Suppressor macrophage treated with lipopolysaccharide for 1 hour (primary cell): ENCODE measurements around the gene UFD1.

Experiments used
- DNase-seq, 3 donors: peaks; one replicate each; pipeline ENCODE4 v3.0.0-alpha.2; 2020 to 2022

Gene UFD1

DNA sequence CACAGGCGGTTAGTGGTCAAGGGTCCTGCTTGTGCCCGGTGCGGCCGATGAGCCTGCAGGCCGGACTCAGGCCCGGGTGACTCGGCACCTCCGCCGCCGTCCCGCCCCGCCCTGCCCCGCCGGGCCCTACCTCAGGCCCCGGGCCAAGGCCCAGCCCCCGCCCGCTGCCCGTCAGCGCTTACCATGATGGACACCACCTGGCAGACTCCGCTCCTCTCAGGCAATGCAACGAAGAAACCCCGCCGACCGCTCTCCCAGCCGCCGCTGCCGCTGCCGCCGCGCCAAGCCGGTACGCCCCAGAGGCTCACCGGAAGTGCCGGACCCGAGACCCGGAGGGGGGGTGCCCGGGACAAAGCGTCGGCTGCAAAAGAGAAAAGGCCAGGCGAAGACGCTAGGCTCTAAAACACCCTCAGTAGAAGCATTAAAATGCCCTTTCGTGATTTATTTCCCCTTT lies at the start of gene UFD1:
UFD1 (minus strand) TSS at position 293 of the 454 bp plus-strand sequence; CDS start at position 185, 108 bp downstream.
- DNase-seq = peak; percentile 75 to 89 (median 81)

- no peak for DNase-seq
These were observed 48.9 kb upstream of the UFD1 start for GRCh38 chr22:19527861-19528417.

GRCh38 chr22:19527321-19527721 lies 48.3 kb upstream of the UFD1 start:
- no peak for DNase-seq

GRCh38 chr22:19526702-19527111 lies 47.7 kb upstream of the UFD1 start:
- no peak for DNase-seq

DNA sequence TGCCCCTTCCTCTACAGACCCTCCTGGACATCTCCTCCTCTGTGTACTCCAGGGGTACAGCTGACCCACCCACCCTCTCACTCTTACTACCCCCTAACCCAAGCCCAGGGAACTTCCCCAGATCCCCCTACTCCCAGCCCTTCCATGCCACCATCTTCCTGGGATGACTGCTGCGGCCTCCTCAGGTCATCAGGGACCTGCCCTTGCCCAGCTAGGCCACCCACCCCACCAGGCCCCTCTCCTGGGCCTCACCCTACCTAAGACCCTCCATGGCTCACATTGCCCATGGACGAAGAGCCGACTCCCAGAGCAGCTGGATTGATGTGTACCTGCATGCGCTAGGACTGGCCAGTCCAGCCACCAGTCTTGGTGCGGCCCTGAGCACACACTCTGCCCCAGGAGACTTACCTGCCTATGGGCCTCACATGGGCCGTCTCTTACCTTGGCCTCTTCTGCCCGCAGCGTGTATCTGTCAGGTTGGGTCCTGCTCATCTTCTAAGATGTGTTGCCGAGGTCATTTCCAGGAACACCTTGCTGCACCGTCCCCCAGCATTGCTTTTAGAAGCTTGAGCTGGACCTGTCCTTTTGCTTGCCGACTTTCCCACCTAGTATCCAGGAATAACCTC lies 47.2 kb upstream of the UFD1 start:
- no peak for DNase-seq

DNA sequence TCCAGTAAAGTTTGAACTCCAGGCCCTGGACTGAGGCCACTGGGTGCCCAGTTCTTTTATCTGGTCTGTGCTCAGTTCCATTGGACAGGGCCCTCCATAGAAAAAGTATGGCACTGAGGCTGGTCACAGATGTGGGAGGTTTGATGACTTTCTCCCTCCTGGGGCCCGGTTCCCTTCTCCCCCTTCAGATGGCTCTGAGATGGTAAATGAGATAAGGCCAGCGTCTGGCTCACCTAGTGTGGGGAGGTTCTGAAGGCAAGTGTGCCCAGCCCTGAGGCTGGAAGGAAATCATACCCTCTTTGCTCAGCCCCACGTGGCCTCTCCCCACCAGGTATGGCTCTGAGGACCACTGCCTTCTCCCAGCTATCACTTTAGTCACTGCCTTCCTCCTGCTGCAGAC lies 46.7 kb upstream of the UFD1 start:
- no peak for DNase-seq

- DNase-seq = no peak
These were observed 46.2 kb upstream of the UFD1 start for GRCh38 chr22:19525116-19525660.

- peak in 1 of 3 donors; percentile 5 for DNase-seq
These were observed 45.5 kb upstream of the UFD1 start, which contains the start of gene CLDN5 for GRCh38 chr22:19524170-19525115. TSS of gene CLDN5 (minus strand) at chr22:19524410. CDS start at chr22:19524255, 155 bp downstream.

- peak; percentile 22 to 57 (median 50) for DNase-seq
These were observed 44.5 kb upstream of the UFD1 start for GRCh38 chr22:19523240-19524169.

- DNase-seq = no peak
These were observed 43.9 kb upstream of the UFD1 start for GRCh38 chr22:19522881-19523239.

DNA sequence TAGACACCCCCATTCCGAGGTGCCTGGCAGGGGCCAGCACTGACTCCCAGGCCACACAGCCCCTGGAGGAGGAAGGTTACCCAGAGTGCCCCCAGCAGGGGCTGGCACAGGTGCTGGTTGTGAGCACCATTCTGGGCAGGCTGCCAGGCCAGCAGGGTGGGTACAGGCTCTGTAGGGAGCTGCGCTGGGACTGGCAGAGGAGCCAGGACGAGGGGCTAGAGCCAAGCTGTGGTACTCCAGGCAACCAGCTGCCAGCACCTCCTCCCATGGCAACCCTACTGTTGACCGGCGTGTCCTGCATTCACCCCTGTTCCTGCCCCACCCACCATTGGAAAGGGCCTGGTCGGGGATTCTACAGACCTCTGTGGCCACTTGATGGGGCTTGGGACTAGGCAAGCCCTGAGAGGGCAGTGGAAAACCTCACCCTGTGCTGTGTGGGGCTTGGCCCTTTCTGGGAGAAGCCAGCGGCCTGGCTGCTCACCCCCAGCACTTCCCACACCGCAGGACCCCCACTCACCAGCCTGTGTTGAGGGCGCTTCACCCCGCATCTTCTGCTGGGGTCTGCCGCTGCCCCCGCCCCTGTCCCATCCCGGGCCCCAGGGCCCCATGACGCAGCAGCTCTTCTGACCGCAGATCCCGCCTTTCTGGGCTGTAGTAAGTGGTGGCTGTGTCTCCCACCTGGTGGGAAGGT lies 43.3 kb upstream of the UFD1 start:
- no peak for DNase-seq

- no peak for DNase-seq
These were observed 41.7 kb upstream of the UFD1 start for GRCh38 chr22:19520566-19521305.

GRCh38 chr22:19520007-19520406 lies 41.0 kb upstream of the UFD1 start:
- DNase-seq = no peak

DNA sequence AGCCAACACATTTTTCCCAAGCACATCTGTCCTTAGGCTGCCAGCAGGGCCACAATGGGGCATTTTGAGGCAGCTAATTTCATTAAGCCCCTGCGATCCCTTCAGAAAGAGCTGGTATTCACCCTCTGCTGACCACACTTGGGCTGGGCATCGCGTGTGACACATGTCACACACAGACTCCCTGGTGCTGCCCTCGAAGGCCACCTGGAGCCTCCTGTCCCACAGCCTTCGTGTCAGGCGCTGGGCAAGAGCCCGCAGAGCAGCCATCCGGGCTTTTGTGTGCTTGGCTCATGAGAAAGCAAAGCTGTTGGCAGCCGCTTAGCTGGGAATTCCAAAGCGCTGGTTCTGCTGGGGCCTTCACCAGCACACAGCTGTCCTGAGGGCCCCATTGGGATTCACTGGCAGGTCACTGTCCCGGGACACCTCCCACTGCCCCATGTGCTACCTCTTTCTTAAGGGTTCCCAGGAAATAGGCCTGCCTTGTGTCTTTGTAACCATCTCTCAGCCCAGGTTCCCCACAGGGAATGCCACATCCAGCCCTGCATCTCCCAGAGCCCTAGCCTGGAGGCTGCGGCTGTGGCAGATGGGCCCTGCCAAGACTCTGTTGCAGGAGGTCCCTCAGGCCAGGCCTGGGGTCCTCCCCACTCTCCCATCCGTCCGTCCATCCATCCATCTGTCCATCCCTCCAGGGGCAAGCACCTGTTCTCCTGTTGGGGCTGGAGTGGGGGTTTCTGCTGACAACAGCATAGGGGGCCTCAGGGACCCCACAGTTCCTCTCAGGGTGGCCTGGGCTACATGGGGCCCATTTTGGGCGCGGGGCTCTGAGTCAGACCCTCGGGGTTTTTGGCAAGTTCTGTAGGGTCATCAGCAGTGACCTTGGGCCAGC lies 40.3 kb upstream of the UFD1 start:
- DNase-seq = no peak

DNA sequence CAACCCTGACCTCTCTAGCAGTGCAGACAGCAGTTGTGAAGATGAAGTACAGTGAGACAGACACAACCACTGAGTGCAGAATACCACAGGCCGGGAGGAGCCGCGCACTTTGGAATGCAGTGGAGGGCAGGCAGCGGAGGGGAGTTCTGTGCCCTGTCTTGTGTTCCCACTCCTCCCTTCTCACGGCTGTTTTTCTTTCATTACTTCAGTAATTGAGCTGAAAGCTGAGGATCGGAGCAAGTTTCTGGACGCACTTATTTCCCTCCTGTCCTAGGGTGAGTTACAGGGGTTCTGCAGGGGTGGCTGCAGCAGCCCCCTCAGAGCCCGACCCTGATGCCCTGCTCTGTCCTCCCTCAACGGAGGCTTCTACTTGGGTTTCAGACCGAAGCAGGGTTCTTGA lies 39.6 kb upstream of the UFD1 start:
- DNase-seq = no peak

DNA sequence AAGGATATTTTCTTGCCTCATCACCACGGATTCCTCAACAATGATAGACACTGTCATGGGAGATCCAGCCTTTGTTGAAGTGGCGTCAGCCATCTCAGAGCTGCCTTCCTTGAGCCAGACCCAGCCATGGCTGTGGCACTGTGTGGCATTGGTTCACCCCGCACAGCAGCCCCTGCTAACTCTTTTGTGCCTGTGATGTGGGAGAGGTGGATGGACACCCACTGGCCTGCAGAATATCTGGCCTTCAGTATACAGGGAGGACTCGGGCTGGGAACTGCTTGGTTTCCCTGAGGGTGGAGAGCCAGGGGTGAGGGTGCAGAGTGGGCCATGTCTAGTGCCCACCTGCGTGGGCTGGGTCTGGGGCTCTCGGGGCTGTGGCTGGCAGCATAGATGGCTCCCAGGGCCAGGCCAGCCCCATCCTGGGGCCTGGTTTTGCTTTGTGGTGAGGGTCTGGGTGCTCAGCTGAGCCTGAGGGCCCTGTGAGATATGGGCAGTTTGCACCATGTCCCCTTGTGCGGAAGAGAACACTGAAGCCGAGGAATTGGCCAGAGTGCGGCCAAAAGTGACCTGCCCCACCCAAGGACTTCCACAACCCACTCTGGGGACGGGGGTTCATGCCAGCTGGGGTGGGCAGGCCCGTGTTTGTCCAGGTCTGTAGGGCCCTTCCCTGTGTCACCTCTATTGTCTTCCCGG lies 39.1 kb upstream of the UFD1 start:
- DNase-seq = no peak

- no peak for DNase-seq
These were observed 38.1 kb upstream of the UFD1 start for GRCh38 chr22:19517171-19517500.

DNA sequence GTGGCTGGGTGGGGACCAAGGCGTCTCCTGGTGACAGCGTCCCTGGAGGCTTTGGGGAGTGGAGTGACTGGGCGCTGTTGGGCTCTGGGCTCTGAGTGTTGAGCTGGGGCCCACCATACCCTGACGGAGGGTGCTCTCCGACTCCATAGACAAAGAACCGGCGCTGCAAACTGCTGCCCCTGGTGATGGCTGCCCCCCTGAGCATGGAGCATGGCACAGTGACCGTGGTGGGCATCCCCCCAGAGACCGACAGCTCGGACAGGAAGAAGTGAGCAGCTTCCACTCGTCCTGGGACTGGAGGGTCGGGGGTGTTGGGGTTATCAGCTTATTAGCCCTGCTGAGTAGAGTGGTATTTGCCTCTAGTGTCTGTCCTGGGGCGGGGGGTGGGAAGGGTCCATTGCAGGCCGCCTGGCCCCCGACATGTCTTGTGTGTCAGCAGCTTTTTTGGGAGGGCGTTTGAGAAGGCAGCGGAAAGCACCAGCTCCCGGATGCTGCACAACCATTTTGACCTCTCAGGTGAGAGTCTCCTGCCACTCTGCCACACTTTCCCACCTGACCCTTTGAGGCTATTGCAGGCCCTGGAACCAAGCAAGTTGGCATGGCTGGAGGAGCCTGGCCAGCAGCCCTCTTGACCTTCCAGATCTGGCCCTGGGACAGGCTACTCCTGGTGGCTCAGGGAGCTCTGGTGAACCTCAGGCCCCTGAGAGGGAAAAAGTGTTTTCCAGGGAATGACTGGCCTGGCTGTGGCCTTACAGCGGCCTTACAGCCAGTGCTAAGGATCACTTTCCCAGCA lies 37.6 kb upstream of the UFD1 start:
- DNase-seq = no peak
